GM23248 (cell line): Measurements from ENCODE around the gene PRIMPOL.

Source experiments
- EZH2 ChIP-seq: fragments of 200-600 bp; sonication (generic); IDR thresholded peaks from 2 replicates; pipeline ENCODE4 v1.6.1; 2018; ENCODE audit warnings: antibody characterized with exemption, mild to moderate bottlenecking; ENCODE audit not compliant: insufficient read depth, poor library complexity, severe bottlenecking
- EZH2phosphoT487 ChIP-seq: fragments of 200-600 bp; sonication (generic); IDR thresholded peaks from 2 replicates; pipeline ENCODE4 v1.6.1; 2018; ENCODE audit warnings: antibody characterized with exemption, moderate library complexity, mild to moderate bottlenecking, low read depth; ENCODE audit not compliant: insufficient read depth

- TF ChIP-seq EZH2 (no peak), EZH2phosphoT487 (no peak)
Observed at GRCh38 chr4:184688447-184688846, 38.9 kb downstream of the PRIMPOL start.
